A204.1 (cell line): ENCODE measurements around the gene C2CD4D.
A peak's percentile ranks its signal among the peaks of the same experiment; 100 is the strongest.

Experiments
- FAIRE-seq: peaks from 2 replicates; lab custom pipeline; 2012; peaks lifted over from hg19 to GRCh38; lab: Jason Lieb, UNC

The C2CD4D gene

GRCh38 chr1:151813271-151813977 is 26.2 kb downstream of the C2CD4D start:
- no peak for FAIRE-seq

GRCh38 chr1:151811181-151811580 is 28.4 kb downstream of the C2CD4D start:
- FAIRE-seq: no peak

GRCh38 chr1:151809985-151810556 is 29.5 kb downstream of the C2CD4D start:
- no peak for FAIRE-seq

DNA sequence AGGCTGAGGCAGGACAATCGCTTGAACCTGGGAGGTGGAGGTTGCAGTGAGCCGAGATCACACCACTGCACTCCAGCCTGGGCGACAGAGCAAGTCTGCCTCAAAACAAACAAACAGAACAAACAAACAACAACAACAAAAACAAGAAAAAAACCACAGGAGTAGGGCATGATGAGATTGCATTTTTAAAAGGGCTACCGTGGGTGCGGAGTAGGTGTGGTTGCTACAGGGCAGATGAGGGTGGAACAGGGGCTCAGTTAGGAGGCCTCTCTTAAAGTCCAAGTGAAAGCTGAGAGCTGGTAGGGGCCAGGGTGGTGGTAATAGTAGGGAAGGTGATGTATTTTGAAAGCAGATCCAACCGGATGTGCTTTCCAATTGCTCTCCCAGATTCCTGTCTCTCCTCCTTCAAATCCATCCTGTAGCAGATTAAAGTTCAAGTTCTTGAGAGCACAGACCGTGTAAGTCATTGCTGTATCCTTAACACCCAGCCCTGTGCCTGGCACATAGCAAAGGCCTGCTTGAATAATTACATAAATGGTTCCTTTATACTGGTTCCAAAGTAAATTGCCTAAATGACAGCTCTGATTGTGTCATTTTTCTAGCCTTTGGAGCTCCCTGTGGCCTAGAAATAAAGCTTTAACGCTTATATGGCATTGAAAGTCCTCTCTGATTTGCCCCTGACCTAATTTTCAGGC is 30.2 kb downstream of the C2CD4D start:
- FAIRE-seq: no peak

DNA sequence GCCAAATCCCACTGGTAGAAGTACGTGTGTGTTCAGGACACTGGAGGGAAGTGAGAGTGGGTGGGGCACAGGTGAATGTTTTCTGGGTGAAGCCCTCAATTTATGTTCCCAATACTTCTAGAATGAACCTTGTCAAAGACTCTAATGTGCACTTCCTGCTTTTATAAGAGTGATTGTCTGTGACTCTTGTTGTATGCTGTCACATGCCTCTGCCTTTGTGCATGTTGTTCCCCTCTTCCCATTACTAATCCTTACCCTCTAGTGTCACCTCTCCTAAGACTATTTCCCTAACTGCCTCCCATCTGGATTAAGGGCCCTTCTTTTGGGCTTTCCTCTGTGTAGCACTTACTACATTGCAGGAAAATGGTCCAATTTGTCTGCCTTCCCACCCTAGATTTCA is 31.9 kb downstream of the C2CD4D start:
- no peak for FAIRE-seq

GRCh38 chr1:151807131-151807530 is 32.5 kb downstream of the C2CD4D start:
- no peak for FAIRE-seq

GRCh38 chr1:151806170-151806569 is 33.5 kb downstream of the C2CD4D start:
- FAIRE-seq: no peak

GRCh38 chr1:151805066-151805820 is 34.4 kb downstream of the C2CD4D start, which contains the start of gene LINGO4:
LINGO4 (minus strand) TSS chr1:151805419; CDS start chr1:151802704, 2,715 bp downstream.
- FAIRE-seq: no peak

- no peak for FAIRE-seq
Observed at GRCh38 chr1:151803915-151804314, 35.7 kb downstream of the C2CD4D start.

DNA sequence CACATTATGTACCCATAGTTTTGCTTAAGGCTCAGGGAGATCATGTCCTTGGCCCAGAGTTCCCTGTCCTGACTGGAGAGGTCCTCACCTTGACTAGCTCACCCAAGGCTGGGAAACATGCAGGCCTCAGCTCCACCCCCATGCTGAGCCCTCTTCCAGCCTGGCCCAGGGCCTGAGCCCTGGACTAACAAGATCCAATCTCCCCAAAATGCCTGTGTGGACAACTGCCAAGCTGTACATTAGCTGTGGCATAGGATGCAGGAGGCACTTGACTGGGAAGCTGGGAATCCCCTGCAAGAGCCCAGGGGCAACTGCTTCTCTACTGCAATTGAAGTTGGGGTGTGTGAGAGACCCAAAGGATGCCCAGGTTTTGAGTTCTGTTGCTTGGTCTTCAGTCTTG is 36.5 kb downstream of the C2CD4D start:
- no peak for FAIRE-seq

DNA sequence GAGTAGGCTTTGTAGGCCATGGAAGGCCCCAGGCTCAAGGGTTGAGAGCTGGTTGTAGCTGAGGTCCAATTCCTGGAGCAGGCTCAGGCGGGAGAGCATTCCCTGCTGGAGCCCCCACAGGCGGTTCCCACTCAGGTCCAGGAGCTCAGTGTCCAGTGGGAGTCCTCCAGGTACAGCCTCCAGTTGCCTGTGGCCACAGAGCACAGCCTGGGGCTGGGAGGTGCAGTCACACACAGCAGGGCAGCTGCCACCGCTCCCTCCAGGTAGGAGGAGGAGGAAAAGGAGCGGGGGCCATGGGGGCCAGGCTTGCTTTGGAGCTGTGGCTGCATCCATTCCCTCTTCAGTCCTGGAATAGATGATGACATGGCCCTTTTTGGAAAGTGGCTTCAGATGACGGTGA is 37.2 kb downstream of the C2CD4D start:
- no peak for FAIRE-seq

DNA sequence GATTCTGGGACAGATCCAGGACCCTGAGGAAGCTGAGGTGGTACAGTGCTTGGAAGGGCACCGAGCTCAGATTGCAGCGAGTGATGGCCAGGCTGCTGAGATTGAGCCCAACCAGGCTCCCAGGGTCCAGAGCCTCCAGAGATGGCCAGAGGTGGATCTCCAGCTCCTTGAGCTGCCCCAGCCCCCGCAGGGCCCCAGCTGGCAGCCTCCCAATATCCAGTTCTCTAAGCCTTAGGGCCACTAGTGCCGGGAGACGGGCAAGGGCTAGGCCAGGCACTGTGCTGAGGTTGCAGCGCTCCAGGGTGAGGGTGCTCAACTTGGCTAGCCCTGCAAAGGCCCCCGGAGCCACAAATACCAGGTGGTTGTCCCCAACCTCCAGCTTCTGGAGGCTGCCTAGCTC is 37.8 kb downstream of the C2CD4D start:
- no peak for FAIRE-seq

DNA sequence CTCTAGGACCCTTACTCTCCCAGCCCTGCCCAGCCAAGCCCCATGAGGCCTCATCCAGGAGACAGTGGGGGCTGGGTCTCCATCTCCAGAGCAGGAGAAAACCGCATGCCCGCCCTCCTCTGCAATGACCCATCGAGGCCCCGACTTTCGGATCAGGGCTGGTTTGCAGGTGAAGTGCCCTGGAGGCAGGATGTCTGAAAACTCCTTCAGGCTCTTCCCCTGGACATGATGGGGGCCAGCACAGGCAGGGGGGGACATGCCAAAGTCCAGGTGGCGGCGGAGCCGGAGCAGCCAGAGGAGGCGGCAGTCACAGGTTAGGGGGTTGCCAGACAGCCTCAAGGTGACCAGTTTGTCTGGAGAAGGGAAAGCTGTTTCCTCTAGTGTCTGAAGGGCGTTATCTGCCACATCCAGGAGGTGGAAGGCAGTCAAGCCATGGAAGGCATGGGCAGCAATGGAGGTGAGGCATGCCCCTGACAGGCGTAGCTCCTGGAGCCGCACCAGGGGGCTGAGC is 38.3 kb downstream of the C2CD4D start:
- no peak for FAIRE-seq

DNA sequence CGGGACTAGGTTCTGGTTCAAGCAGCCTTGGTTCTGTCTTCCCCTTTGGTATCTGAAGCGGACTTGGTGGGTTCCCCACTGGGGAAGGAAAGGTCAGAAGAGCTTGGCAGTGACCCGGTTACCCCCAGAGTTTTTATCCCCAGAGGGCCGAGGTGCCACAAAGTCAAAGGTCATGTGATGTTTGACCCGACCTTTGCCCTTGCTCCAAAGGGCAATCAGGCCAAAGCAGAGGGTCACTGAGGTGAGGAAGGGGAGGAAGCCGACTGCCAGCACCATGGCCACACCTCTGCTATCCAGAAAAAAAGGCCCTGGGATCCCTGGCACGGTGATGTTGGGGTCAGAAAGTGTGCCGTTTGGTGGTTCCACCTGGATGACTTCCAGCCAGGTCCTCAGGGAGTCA is 38.8 kb downstream of the C2CD4D start:
- no peak for FAIRE-seq

DNA sequence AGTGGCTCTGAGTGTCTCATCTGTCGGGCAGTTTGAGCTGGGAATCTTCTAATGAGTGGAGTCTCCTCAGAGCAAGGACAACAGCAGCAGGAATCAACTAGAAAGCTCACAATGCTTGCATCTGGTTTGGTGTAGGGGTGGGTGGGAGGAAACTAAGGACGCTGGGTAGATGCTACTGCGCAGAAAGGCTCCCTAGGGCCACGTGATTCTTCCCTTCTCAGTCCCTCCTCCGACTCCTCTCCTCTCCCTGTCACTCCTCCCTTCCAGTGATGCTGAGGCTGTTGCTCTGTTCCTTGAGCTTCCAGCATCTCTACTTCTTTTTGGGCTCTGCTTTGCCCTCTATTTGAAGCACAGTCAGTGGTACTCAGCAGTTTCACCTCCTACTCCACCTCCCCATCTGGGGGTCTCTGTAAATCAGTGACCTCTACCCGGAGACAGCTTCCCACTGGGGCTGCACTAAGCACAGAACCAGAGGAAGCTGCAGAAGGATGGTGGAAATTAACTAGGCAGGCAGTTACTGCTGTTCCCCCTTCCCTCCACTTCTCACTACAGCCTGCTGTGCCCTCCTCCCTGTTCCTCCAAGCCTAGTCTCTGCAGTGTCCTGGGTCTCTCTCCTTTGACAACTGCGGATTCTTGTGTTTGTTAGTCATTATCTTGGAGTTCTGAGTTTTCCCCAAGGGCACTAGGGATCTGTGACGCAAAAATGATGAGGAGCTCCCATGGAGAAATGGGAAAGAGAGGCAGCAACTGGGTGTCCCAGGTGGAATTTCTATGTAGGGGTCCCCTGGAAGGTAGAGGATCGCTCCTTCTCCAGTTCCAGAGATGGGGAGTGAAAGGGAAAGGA is 40.2 kb downstream of the C2CD4D start:
- FAIRE-seq: no peak

- FAIRE-seq: no peak
Observed at GRCh38 chr1:151798571-151798970, 41.0 kb downstream of the C2CD4D start.

GRCh38 chr1:151790940-151791651 is 48.5 kb downstream of the C2CD4D start:
- FAIRE-seq: no peak

DNA sequence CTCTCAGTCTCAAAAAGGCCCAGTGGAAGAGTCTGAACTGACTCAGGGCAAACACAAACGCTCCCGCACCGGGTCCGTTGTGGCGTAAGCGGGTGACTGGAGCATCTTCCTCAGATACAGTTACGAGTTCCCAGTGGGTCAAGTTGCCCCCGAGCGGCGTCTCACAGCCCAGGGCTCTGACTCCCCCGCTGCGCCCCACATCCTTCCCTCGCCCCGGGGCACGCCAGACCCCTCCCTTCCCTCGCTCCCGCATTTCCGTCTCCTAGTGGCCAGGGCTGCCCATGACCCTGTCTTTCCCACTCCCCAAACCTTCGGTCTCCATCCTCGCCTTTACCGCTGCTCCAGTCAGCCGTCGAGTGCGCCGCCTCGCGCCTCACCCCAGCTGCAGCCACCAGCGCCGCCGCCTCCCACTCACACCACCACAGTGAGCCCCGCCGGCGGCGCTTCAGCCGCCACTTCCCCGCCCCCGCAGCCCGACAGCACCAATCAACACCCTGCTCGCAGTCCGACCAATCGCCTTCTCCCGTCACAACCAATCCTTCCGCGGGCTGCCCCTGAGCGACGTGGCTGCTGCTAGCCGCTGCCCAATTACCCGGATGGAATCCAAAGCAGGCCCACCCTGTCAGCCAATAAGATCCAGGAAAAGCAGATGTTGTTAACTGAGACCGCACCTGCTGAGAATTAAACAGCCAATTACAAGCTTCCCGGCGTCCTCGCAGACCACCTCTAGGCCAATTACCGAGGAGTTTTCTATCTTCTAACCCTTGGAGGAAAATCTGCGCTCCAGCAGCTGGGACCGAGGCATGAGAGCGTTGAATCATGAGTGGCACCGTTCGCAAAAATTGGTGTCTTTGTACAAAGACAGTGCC is 49.3 kb downstream of the C2CD4D start, which contains the start of gene TDRKH:
TSS of gene TDRKH (minus strand) at position 430 of the 869 bp plus-strand sequence. CDS start 7,478 bp downstream, outside the sequence.
- FAIRE-seq: peak; percentile 99
